Calu3 (cell line): ENCODE data around the gene KIRREL3. TPM values are rescaled to one million over a fixed set of nuclear protein-coding genes. Genes with fewer than 3 reads are reported as not detected.

Source experiments
- BruUV-seq: library from RNA; stranded (reverse); fragments of 400-500 nt; replicated peaks from 2 replicates; lab custom pipeline; 2021; lab: Mats Ljungman, UMichigan
- CTCF ChIA-PET: fragments of 300-600 bp; sonication (Branson Sonifier 250); formaldehyde crosslinking; loops from one replicate; lab custom pipeline; 2022; ENCODE audit warnings: antibody characterized with exemption; lab: Charles Lee
- DNase-seq: peaks from one replicate; pipeline ENCODE4 v3.0.0; 2022
- H3K27ac Mint-ChIP-seq: one replicate; pipeline ENCODE4 v1.8.0; 2022; ENCODE audit warnings: mixed read lengths; ENCODE audit not compliant: unreplicated experiment
- H3K27me3 Mint-ChIP-seq: one replicate; pipeline ENCODE4 v1.8.0; 2022; ENCODE audit warnings: mixed read lengths; ENCODE audit not compliant: unreplicated experiment
- H3K36me3 Mint-ChIP-seq: one replicate; pipeline ENCODE4 v1.8.0; 2022; ENCODE audit warnings: mild to moderate bottlenecking, moderate library complexity, mixed read lengths; ENCODE audit not compliant: insufficient read depth, unreplicated experiment
- H3K4me1 Mint-ChIP-seq: one replicate; pipeline ENCODE4 v1.8.0; 2022; ENCODE audit warnings: mild to moderate bottlenecking, low read depth, mixed read lengths; ENCODE audit not compliant: unreplicated experiment
- H3K4me3 Mint-ChIP-seq: one replicate; pipeline ENCODE4 v1.8.0; 2022; ENCODE audit warnings: mild to moderate bottlenecking, low read depth, moderate library complexity, mixed read lengths; ENCODE audit not compliant: unreplicated experiment
- H3K9me3 Mint-ChIP-seq: one replicate; pipeline ENCODE4 v1.8.0; 2022; ENCODE audit warnings: low read depth, mixed read lengths; ENCODE audit not compliant: unreplicated experiment
- intact Hi-C: fragments of 100-400 bp; cut with micrococcal nuclease; formaldehyde crosslinking; loops from one replicate; pipeline ENCODE4 v1.10.0; 2022; ENCODE audit not compliant: unreplicated experiment
- total RNA-seq: library from RNA; stranded (reverse); gene quantifications from 2 replicates; pipeline ENCODE4 v1.2.3, GENCODE V29; 2022
- TF ChIP-seq, protein P1 (sequence below): fragments of 200-600 bp; IDR thresholded peaks from one replicate; pipeline ENCODE4 v1.8.0; 2022; ENCODE audit warnings: antibody characterized with exemption; ENCODE audit not compliant: unreplicated experiment

The KIRREL3 gene
- total RNA-seq, 1 experiment from 2014 or later = 0.26 TPM

DNA sequence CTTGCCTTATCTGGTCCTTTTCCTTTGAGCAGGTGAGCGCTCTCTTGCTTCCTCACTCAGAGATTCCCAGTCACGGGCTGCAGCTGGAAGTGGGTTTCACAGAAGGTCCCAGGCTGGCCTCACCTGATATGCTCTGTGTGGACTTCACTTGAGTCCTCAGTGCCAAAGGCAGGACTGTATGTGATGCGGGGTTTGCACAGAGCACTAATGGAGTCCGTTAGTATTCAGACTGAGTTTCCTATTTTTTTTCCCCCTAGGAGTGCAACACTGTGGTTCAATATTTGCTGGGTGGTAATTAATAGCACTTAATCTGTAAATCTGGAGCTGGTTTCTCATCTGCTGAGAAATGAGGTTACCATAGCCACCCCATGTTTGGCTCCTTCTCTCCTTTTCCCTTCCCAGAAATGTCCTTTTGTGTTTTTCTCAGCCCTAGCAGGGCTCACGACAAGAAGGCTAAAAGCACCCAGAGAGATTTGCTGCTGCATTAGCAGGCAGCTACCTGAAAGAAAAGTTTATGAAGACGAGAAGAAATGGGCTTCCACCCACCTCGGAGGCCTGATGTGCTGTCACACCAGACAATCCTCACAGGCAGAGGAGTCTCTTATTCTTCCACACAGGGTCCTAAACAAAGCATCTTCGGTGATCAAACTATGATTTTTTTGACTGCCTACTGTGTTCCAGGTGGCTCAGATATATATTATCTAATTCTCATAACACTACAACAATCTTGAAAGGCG lies 262.1 kb downstream of the KIRREL3 start:
- no peak overlapping the region for H3K4me3 Mint-ChIP-seq
- CTCF ChIA-PET = no interaction called here
- no TSS peak for BruUV-seq
- no peak for DNase-seq
- H3K36me3 Mint-ChIP-seq = no peaks in the 10 kb centered on the region
- no peaks in the 10 kb centered on the region for H3K9me3 Mint-ChIP-seq
- no peaks in the 10 kb centered on the region for H3K4me1 Mint-ChIP-seq
- H3K27me3 Mint-ChIP-seq = peaks cover 28% of the 10 kb centered on the region
- H3K27ac Mint-ChIP-seq = no peak overlapping the region
- TF ChIP-seq, protein P1, sequence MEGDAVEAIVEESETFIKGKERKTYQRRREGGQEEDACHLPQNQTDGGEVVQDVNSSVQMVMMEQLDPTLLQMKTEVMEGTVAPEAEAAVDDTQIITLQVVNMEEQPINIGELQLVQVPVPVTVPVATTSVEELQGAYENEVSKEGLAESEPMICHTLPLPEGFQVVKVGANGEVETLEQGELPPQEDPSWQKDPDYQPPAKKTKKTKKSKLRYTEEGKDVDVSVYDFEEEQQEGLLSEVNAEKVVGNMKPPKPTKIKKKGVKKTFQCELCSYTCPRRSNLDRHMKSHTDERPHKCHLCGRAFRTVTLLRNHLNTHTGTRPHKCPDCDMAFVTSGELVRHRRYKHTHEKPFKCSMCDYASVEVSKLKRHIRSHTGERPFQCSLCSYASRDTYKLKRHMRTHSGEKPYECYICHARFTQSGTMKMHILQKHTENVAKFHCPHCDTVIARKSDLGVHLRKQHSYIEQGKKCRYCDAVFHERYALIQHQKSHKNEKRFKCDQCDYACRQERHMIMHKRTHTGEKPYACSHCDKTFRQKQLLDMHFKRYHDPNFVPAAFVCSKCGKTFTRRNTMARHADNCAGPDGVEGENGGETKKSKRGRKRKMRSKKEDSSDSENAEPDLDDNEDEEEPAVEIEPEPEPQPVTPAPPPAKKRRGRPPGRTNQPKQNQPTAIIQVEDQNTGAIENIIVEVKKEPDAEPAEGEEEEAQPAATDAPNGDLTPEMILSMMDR = no peak
- intact Hi-C loops = no loop called here

- DNase-seq = no peak
- TF ChIP-seq, protein P1 = no peak
- peaks cover 22% of the 10 kb centered on the region for H3K27me3 Mint-ChIP-seq
- H3K36me3 Mint-ChIP-seq = no peaks in the 10 kb centered on the region
- no peaks in the 10 kb centered on the region for H3K9me3 Mint-ChIP-seq
- CTCF ChIA-PET = no interaction called here
- intact Hi-C loops = no loop called here
- no TSS peak for BruUV-seq
- no peaks in the 10 kb centered on the region for H3K4me1 Mint-ChIP-seq
- H3K27ac Mint-ChIP-seq = no peak overlapping the region
- no peak overlapping the region for H3K4me3 Mint-ChIP-seq
Measured at GRCh38 chr11:126736682-126737572, 263.6 kb downstream of the KIRREL3 start.

- no peak overlapping the region for H3K27ac Mint-ChIP-seq
Measured at GRCh38 chr11:126734752-126735151, 265.8 kb downstream of the KIRREL3 start.

GRCh38 chr11:126733685-126734084 lies 266.9 kb downstream of the KIRREL3 start:
- no TSS peak for BruUV-seq
- TF ChIP-seq, protein P1 = no peak
- intact Hi-C loops = no loop called here
- DNase-seq = no peak
- peaks cover 39% of the 10 kb centered on the region for H3K27me3 Mint-ChIP-seq
- H3K36me3 Mint-ChIP-seq = no peaks in the 10 kb centered on the region
- no peak overlapping the region for H3K27ac Mint-ChIP-seq
- H3K4me3 Mint-ChIP-seq = no peak overlapping the region
- peaks cover 5% of the 10 kb centered on the region for H3K9me3 Mint-ChIP-seq
- H3K4me1 Mint-ChIP-seq = no peaks in the 10 kb centered on the region
- CTCF ChIA-PET = no interaction called here

More at GRCh38 chr11:126734752-126735151, 265.8 kb downstream of the KIRREL3 start:
- Mint-ChIP-seq H3K27me3 (peaks cover 28% of the 10 kb centered on the region), H3K9me3 (peaks cover 5% of the 10 kb centered on the region), H3K36me3 (no peaks in the 10 kb centered on the region), H3K4me1 (no peaks in the 10 kb centered on the region), H3K4me3 (no peak overlapping the region)
- no peak for DNase-seq
- BruUV-seq = no TSS peak
- CTCF ChIA-PET = no interaction called here
- intact Hi-C loops = no loop called here
- TF ChIP-seq, protein P1 = no peak
